GM12878 (cell line): Measurements from ENCODE around the gene CCNJL.

ENCODE experiments used
- CEBPB ChIP-seq, 2 experiments: fragments of 150-350 bp in 1 of 2; IDR thresholded peaks; 2 replicates each; pipeline ENCODE4 v1.6.1; 2012 to 2014; ENCODE audit warnings: low read depth in 2 of 2, low read length in 2 of 2, borderline replicate concordance in 1 of 2, inconsistent platforms in 1 of 2
- CTCF ChIP-seq, 3 experiments: IDR thresholded peaks in 2 of 3; conservative IDR thresholded peaks in 1 of 3; 2 replicates each; pipeline ENCODE4 v1.5.1; 2011; ENCODE audit warnings: low read depth in 3 of 3, low read length in 3 of 3, mild to moderate bottlenecking in 3 of 3, control low read depth in 2 of 3, moderate library complexity in 2 of 3, inconsistent platforms in 1 of 3, mixed read lengths in 1 of 3; ENCODE audit not compliant: control insufficient read depth in 2 of 3, insufficient read depth in 1 of 3; ENCODE audit errors: extremely low read depth in 1 of 3
- MXI1 ChIP-seq: fragments of 150-350 bp; IDR thresholded peaks from 2 replicates; pipeline ENCODE4 v1.6.1; 2011; ENCODE audit warnings: low read depth, mild to moderate bottlenecking, inconsistent platforms, low read length, improper control_type of control experiment
- MYC ChIP-seq: IDR thresholded peaks from 2 replicates; pipeline ENCODE4 v1.6.1; 2011; ENCODE audit warnings: mild to moderate bottlenecking, low read length, moderate library complexity, inconsistent platforms; ENCODE audit not compliant: insufficient read depth, insufficient replicate concordance, insufficient read length, severe bottlenecking
- NRF1 ChIP-seq: conservative IDR thresholded peaks from 2 replicates; pipeline ENCODE4 v1.6.1; 2011; ENCODE audit warnings: mild to moderate bottlenecking, low read depth, low read length, improper control_type of control experiment
- RAD21 ChIP-seq: IDR thresholded peaks from 2 replicates; pipeline ENCODE4 v1.6.1; 2011; ENCODE audit warnings: mild to moderate bottlenecking, low read depth, low read length, moderate library complexity; ENCODE audit not compliant: insufficient read depth
- REST ChIP-seq: IDR thresholded peaks from 2 replicates; pipeline ENCODE4 v1.6.1; 2012; ENCODE audit warnings: mild to moderate bottlenecking, low read depth, low read length
- TCF12 ChIP-seq: IDR thresholded peaks from 2 replicates; pipeline ENCODE4 v1.6.1; 2011; ENCODE audit warnings: low read depth, mild to moderate bottlenecking, low read length
- ZNF274 ChIP-seq: IDR thresholded peaks from one replicate; pipeline ENCODE4 v1.8.0; 2011; ENCODE audit not compliant: insufficient read length, insufficient read depth
- ZZZ3 ChIP-seq: IDR thresholded peaks from 2 replicates; pipeline ENCODE4 v1.6.1; 2011; ENCODE audit warnings: low read depth; ENCODE audit not compliant: control insufficient read depth, insufficient read length

- TF ChIP-seq CTCF (IDR thresholded peaks at IDR 0.05 in 2 of 3, conservative IDR thresholded peaks at IDR 0.05 in 1 of 3; ENCODE audit: control insufficient read depth in 2 of 3, extremely low read depth in 1 of 3, insufficient read depth in 1 of 3, low read depth in 3 of 3, low read length in 3 of 3) (no peak), NRF1 (no peak), ZNF274 (no peak), REST (no peak), ZZZ3 (no peak), CEBPB (IDR thresholded peaks at IDR 0.05; ENCODE audit: borderline replicate concordance in 1 of 2, low read depth in 2 of 2, low read length in 2 of 2) (no peak), MXI1 (no peak), RAD21 (no peak), TCF12 (no peak), MYC (no peak)
Observed at GRCh38 chr5:160278343-160278742, 34.0 kb downstream of the CCNJL start.
